ENCODE results near the gene MANSC1.

DNA sequence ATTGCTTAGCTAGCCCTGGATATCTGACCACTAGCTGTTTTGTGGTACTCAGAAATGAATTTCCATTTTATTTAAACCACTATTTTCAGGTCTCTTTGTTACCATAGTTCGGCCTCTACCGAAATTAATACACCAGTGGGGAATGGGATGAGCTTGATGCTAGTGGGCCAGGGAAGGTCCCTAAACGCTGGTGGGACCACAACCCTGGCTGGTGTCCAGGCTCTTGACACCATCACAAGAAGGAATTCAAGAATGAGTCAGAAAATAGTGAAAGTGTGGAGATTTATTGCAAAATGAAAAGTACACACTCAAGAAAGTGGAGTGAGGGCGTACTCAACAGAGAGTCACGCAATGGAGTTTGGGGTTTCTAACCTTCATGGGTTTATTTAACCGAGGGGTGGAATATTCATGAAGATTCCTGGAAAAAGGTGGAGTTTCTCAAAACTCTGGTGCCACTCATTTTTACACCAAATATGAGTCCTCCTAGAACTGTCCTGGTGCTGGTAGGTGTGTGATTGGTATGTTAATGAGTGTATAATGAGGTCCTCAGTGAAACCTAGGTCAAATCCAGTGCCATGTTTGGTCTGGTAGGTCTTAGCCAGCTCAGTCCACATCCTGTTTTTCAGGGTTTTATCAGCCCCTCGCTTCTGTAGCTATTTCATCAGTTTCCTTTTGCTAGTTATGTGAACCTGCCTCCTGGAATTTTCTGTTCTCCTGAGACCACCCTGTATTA, 44.3 kb downstream of the MANSC1 start:
- TF ChIP-seq, protein P1, sequence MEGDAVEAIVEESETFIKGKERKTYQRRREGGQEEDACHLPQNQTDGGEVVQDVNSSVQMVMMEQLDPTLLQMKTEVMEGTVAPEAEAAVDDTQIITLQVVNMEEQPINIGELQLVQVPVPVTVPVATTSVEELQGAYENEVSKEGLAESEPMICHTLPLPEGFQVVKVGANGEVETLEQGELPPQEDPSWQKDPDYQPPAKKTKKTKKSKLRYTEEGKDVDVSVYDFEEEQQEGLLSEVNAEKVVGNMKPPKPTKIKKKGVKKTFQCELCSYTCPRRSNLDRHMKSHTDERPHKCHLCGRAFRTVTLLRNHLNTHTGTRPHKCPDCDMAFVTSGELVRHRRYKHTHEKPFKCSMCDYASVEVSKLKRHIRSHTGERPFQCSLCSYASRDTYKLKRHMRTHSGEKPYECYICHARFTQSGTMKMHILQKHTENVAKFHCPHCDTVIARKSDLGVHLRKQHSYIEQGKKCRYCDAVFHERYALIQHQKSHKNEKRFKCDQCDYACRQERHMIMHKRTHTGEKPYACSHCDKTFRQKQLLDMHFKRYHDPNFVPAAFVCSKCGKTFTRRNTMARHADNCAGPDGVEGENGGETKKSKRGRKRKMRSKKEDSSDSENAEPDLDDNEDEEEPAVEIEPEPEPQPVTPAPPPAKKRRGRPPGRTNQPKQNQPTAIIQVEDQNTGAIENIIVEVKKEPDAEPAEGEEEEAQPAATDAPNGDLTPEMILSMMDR (conservative IDR thresholded peaks at IDR 0.05): no peak
- no peak for TF ChIP-seq EZH2 (IDR thresholded peaks at IDR 0.05; ENCODE audit: low read depth)

Data from PC-9 (cell line).